Left lung (tissue), 10 donors: Measurements from ENCODE around the gene SLC5A6. TPM values are rescaled to one million over a fixed set of nuclear protein-coding genes. Genes with fewer than 3 reads are reported as not detected.

ENCODE experiments used
- ATAC-seq: fragments of 200-7000 bp; cut with Tn5 transposase; one replicate; pipeline ENCODE4 v1.9.1; 2020; ENCODE audit warnings: moderate library complexity
- DNase-seq, 4 donors: peaks; one replicate each; pipeline ENCODE4 v3.0.0-alpha.2; 2013 to 2020
- H3K27ac ChIP-seq, 2 donors: fragments of 200-600 bp; sonication (generic) in 1 of 2; one replicate each; pipeline versions ENCODE4 v1.5.0 to v1.8.0; 2020 to 2021
- H3K27me3 ChIP-seq, 2 donors: fragments of 200-600 bp; sonication (generic) in 1 of 2; one replicate each; pipeline versions ENCODE4 v1.5.0 to v1.8.0; 2020 to 2021
- H3K36me3 ChIP-seq, 2 donors: fragments of 200-600 bp; sonication (generic) in 1 of 2; one replicate each; pipeline versions ENCODE4 v1.5.0 to v1.8.0; 2020 to 2021
- H3K4me1 ChIP-seq, 2 donors: fragments of 200-600 bp; one replicate each; pipeline ENCODE4 v1.8.0; 2021
- H3K4me3 ChIP-seq, 2 donors: fragments of 200-600 bp; sonication (generic) in 1 of 2; one replicate each; pipeline versions ENCODE4 v1.5.0 to v1.8.0; 2020 to 2021; ENCODE audit warnings: mild to moderate bottlenecking in 1 of 2
- H3K9me3 ChIP-seq, 2 donors: fragments of 200-600 bp; sonication (generic) in 1 of 2; one replicate each; pipeline versions ENCODE4 v1.5.0 to v1.8.0; 2020 to 2021
- CTCF ChIP-seq, 2 donors: fragments of 200-600 bp; sonication (generic) in 1 of 2; IDR thresholded peaks; one replicate each; pipeline versions ENCODE4 v1.5.0 to v1.8.0; 2021; ENCODE audit warnings: antibody characterized with exemption in 2 of 2
- intact Hi-C, 2 donors: fragments of 100-400 bp; cut with DNase I; formaldehyde crosslinking; loops; one replicate each; pipeline versions ENCODE4 v1.11.2 to v1.14.2; 2022
- polyA plus RNA-seq, 6 donors: library from polyadenylated mRNA; unstranded; fragments of 120-200 nt; gene quantifications; one replicate each; pipeline ENCODE4 v1.2.1, GENCODE V29; 2013; ENCODE audit not compliant: insufficient read length in 6 of 6
- total RNA-seq, 2 donors: library from RNA; stranded (reverse); fragmentation: NEBNext Ultra II Directional; extraction: Animal tissue kit (Norgen Biotek cat#: 25700); gene quantifications; one replicate each; pipeline ENCODE4 v1.2.1, GENCODE V29; 2021
- donor health status: DM: no; HTN: yes; CAD: no.
- donor health status: DM: no; HTN: no; CAD: no.

The SLC5A6 gene
- total and polyA plus RNA-seq, 8 donors, result 24.1 to 47.2 (median 31.7) TPM

- no peak overlapping the region for H3K4me3 ChIP-seq
- no peak for TF ChIP-seq CTCF (IDR thresholded peaks at IDR 0.05)
- no peaks in the 10 kb centered on the region for H3K27me3 ChIP-seq
- peaks cover 0 to 21% of the 10 kb centered on the region in 2 donors for H3K4me1 ChIP-seq
- no peak overlapping the region for H3K27ac ChIP-seq
- intact Hi-C loops, result loop anchor here in 1 of 2 donors (10.0 kb wide), 1 partner anchor 115 kb away; no protein-coding TSS in a partner anchor
- H3K36me3 ChIP-seq, result peaks cover 0 to 54% of the 10 kb centered on the region in 2 donors
- peak in 1 of 4 donors; percentile 8 for DNase-seq
- no peak for ATAC-seq
- H3K9me3 ChIP-seq, result no peaks in the 10 kb centered on the region
Observed at GRCh38 chr2:27209621-27210401, 2.3 kb downstream of the SLC5A6 start.

GRCh38 chr2:27208486-27209050 is 3.5 kb downstream of the SLC5A6 start:
- ATAC-seq (no peak), DNase-seq (no peak)
- Histone ChIP-seq H3K36me3 (peaks cover 0 to 63% of the 10 kb centered on the region in 2 donors), H3K4me3 (no peak overlapping the region), H3K9me3 (no peaks in the 10 kb centered on the region), H3K27ac (no peak overlapping the region), H3K27me3 (no peaks in the 10 kb centered on the region), H3K4me1 (peaks cover 0 to 16% of the 10 kb centered on the region in 2 donors)
- TF ChIP-seq CTCF (IDR thresholded peaks at IDR 0.05), result no peak
- intact Hi-C loops, result loop anchor here in 1 of 2 donors (10.0 kb wide), 1 partner anchor 114 kb away; no protein-coding TSS in a partner anchor

DNA sequence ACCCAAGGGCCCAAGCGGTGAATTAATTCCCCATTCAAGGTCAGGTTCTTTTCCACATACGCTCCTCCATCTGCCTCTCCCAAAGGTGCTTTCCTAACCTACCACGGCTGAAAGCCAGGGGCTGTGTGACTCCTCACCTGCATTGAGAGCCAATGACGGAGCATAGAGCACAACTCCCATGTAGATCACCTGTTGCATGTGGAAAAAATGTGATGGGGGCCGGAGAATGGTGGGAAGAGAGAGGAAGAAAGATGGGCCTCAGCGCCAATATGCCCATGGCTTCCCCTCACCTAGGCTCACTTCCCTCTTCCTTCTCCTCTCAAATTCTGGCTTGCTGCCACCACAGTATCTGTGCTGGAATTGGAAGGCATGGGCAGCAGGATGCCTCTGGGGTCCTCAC is 5.7 kb downstream of the SLC5A6 start:
- intact Hi-C loops, result loop anchor here in 1 of 2 donors (10.0 kb wide), 1 partner anchor 112 kb away; no protein-coding TSS in a partner anchor
- ATAC-seq, result no peak
- peaks cover 0 to 6% of the 10 kb centered on the region in 2 donors for H3K4me1 ChIP-seq
- no peaks in the 10 kb centered on the region for H3K27me3 ChIP-seq
- peaks cover 0 to 83% of the 10 kb centered on the region in 2 donors for H3K36me3 ChIP-seq
- no peak overlapping the region for H3K27ac ChIP-seq
- no peak for DNase-seq
- no peak for TF ChIP-seq CTCF (IDR thresholded peaks at IDR 0.05)
- H3K4me3 ChIP-seq, result no peak overlapping the region
- H3K9me3 ChIP-seq, result no peaks in the 10 kb centered on the region

- H3K36me3 ChIP-seq, result peaks cover 0 to 95% of the 10 kb centered on the region in 2 donors
- no peaks in the 10 kb centered on the region for H3K27me3 ChIP-seq
- no peaks in the 10 kb centered on the region for H3K4me1 ChIP-seq
- intact Hi-C loops, result loop anchor here in 1 of 2 donors (10.0 kb wide), 1 partner anchor 110 kb away; no protein-coding TSS in a partner anchor
- ATAC-seq, result no peak
- no peak overlapping the region for H3K4me3 ChIP-seq
- no peak for TF ChIP-seq CTCF (IDR thresholded peaks at IDR 0.05)
- no peak overlapping the region for H3K27ac ChIP-seq
- no peaks in the 10 kb centered on the region for H3K9me3 ChIP-seq
- no peak for DNase-seq
Observed at GRCh38 chr2:27205206-27205605, 6.9 kb downstream of the SLC5A6 start.

GRCh38 chr2:27204566-27204965 is 7.5 kb downstream of the SLC5A6 start:
- no peaks in the 10 kb centered on the region for H3K27me3 ChIP-seq
- H3K4me1 ChIP-seq, result no peaks in the 10 kb centered on the region
- H3K27ac ChIP-seq, result no peak overlapping the region
- intact Hi-C loops, result loop anchor here in 1 of 2 donors (10.0 kb wide), 1 partner anchor 110 kb away; no protein-coding TSS in a partner anchor
- H3K4me3 ChIP-seq, result no peak overlapping the region
- DNase-seq (no peak), ATAC-seq (no peak)
- TF ChIP-seq CTCF (IDR thresholded peaks at IDR 0.05), result no peak
- H3K36me3 ChIP-seq, result peaks cover 0 to 99% of the 10 kb centered on the region in 2 donors
- H3K9me3 ChIP-seq, result no peaks in the 10 kb centered on the region
